DMS79 (cell line): ENCODE measurements around the gene ZNF506.
"Not testable (repeated sequence)": the region's sequence is repeated elsewhere in the genome, so short reads cannot be mapped to it uniquely, and the experiment has no call there.

ENCODE experiments used
- DNase-seq: peaks from one replicate; lab custom pipeline; 2025; lab: John Stamatoyannopoulos, UW

Gene ZNF506

DNA sequence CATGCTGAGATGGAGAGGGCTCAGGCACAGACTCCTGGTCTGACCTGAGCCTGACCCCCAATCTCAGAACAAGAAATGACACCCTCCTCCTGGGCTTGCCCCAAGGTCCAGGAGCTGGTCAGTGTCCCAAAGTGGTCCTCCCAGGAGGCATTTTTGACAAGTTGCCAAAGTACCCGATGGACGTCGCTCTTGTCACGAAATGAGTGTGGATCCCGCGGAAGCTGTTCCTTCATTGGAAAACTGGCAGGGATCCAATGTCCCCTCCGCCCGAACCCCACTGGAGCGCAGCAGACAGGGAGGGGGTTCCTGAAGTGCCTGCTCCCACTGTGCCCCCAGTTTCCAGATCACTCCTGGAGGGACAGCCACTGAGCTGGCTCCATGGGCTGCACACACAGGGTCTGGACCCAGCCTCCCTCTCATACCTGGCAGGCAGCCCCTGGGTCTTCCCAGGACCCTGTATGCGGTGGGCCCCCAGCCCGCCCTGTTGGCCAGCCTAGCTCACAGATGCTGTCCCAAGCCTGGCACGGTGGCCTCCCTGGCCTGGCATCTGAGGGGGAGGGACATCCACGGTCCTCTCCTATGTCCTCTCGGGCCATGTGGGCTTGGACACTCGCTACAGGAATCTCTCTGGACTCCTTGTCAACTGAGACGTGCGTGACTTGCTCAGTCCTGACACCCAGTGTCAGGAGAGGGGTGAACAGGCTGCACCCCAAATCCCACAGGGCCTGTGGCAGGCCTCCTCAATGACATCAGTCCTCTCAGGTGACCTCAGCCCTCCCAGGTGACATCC is 75.9 kb downstream of the ZNF506 start:
- DNase-seq: no peak

DNA sequence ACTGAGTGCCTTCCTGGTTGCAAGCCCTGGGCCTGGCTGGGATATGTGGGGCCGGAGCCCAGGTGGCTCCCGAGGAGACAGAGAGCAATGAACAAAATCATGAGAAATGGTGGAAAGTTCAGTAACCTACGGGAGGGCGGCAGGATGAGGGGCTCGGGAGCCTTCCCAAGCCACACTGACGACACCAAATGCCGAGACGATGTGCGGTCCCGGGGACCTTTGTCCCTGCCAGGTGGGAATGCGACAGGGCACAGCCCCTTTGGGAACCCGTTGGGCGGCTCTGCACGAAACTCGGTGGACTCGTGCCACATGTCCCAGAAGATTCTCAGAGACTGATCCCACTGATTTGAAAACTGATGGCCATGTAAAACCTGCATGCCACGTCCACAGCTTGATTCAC is 76.9 kb downstream of the ZNF506 start:
- no peak for DNase-seq

- not testable (repeated sequence) for DNase-seq
Measured at GRCh38 chr19:19743921-19744320, 77.6 kb downstream of the ZNF506 start.

- no peak for DNase-seq
Measured at GRCh38 chr19:19743176-19743575, 78.4 kb downstream of the ZNF506 start.

DNA sequence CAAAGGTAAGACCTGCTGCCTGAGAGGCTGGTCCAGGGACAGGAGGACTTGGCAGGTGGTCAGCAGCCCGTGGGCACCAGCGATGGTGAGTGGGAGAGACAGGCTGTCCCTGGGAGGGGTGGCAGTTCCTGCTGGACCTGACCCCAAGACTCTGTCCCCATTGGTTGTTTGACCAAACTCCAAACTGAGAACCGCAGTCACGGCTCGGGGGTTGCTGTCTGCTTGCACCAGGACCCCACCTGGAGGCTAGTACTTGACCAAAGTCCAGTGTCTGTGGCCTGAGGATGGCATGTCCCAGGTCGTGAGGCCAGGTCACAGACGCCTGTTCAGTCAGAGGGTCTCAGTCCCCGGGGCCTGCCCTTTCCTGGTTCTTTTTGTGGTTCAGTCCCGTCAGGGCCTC is 78.8 kb downstream of the ZNF506 start:
- DNase-seq: no peak
